CD1c-positive myeloid dendritic cell (primary cell): ENCODE data around the gene DRD4.
"Not testable (repeated sequence)": the region's sequence is repeated elsewhere in the genome, so short reads cannot be mapped to it uniquely, and the experiment has no call there.

Experiments
- DNase-seq: peaks from one replicate; pipeline ENCODE4 v3.0.0-alpha.2; 2016; ENCODE audit errors: extremely low spot score

The DRD4 gene

DNA sequence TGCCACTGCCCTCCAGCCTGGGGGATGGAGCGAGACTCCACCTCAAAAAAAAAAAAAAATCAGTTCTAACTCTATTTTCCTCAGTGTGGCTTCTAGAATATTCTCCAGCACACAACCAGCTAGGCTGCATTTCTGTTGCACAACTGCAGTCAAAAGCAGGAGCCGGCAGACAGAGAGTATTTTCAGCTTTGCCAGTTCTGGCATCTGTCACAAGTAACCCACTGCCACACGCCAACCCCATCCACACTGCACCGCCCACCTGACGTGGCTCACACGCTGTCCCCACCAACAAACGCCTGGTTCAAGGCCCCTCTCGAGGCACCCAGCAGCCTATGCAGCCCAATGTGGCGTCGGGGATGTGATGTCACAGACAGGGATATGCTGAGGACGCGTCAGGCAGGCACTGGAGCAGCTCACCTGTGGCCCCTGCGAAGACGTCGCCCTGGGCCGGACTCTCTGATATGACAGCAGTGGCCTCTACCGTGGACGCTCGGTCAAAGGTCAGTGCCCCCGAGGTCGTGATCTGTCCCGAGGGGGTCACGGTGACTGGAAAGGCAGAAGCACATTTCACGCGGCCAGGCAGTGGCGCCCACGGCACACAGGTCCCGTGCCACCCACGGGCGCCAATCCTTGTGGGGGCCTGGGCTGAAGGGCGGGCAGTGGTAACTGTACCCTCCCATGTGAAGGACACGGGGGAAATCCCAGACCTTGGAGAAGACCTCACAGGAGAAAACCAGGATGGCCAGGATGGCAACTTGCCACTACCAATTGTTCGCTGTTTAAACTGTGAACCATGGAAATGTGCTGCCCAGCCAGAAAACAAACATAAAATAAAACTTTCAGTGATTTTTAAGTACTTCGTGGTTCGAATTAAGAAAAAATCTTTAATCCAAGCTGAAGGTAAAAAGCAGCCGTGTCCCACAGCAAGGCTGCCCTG is 42.5 kb downstream of the DRD4 start:
- no peak for DNase-seq

DNA sequence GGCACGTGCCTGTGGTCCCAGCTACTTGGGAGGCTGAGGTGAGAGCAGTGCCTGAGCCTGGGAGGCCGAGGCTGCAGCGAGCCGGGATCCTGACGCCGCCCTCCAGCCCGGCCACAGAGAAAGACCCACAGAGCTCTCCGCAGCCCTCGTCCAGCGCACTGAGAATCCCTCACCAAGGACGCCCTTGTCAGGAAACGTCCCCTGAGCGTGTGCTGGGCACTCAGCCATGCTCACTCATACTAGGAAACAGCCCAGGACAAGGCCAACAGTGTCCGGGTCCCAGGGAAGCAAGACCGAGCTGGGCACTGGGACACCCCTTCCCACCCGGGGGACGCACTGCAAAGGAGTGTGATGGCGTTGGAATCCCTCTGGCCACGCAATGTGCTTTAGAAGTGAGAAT is 43.4 kb downstream of the DRD4 start:
- no peak for DNase-seq

DNA sequence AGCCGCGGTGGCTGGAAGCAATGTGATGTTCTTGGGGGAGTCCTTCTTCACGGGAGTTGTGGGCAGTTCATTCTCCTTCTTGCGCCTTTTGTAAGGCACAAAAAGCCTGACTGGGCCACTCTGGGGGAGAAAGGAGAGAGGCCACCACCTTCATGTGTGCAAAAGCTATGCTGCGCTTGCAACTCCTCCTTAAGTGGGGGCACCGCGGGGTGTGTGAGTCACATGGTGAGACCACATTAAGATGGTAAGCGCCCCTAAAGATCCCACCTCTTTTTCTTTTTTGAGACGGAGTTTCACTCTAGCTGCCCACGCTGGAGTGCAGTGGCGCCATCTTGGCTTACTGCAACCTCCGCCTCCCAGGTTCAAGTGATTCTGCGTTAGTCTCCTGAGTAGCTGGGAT is 43.9 kb downstream of the DRD4 start:
- DNase-seq, result no peak

DNA sequence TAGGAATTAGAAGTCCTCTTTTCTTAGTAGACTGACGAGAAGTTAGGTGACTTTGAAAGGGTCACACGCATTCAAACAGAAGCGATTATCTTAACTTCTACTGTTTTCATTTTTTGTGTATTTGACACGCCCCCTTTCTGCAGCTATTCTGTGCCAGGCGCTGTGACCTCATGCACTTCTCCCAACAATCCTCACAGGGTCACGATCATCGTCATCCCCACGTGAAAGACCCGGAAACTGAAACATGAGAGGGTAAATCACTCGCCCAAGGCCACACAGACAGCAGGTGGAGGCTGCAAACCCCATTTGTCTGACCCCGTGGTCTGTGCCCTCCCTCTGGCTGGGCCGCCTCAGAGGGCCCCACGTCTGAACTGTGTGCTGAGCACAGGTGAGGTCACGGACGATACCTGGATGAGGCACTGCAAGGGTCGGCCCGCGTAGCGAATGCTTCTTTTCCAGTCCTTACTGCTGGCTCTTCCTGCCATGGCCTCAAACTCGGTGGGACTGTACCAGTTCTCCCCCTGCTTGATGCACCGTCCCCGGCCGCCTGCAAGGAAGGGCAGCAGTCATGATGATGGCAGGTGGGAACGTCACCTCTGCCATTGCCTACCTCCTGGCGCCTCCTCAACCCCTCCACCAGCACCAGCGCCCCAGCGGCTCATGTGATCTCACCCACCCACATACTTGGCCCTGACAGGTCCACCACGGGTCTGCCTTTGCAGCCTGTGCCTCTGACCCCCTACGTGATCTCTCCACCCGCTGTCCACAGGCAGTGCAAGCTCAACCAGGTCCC is 49.6 kb downstream of the DRD4 start:
- DNase-seq, result no peak

DNA sequence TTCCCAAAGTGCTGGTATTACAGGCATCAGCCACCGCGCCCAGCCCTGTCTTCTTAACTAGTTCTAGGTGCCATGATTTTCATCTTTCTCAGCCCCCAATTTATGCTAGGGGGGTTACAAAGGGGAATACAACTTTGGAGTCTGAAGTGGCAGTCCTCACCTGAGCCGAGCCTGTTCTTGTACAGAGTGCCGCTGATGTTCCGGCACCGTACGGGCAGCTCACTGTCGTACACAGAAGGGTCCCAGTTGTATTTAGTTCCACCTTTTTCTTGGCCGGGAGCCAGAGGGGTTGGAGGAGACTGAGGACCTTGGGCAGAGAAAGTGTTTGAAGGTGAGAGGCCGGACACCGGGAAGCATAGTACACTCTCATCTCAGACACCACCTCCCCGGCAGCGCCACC is 50.7 kb downstream of the DRD4 start:
- no peak for DNase-seq

DNA sequence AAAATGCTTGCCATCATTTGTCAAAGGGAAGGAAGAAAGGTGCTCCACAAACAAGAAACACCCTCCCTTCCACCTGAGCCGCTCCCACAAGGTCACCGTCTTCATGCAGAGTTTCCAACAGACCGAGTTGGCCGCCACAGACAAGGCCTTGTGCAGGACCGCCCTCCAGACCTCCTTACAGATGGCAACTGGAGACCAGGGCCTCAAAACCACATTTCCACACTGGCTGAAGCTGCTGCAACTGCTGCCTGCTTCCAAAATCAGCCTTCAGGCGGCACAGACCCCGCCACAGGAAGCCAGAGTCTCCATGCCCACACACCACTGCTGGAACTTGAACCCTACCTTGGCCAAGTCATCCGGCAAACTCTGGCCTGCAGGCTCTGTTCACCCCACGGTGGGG is 51.6 kb downstream of the DRD4 start:
- no peak for DNase-seq

DNA sequence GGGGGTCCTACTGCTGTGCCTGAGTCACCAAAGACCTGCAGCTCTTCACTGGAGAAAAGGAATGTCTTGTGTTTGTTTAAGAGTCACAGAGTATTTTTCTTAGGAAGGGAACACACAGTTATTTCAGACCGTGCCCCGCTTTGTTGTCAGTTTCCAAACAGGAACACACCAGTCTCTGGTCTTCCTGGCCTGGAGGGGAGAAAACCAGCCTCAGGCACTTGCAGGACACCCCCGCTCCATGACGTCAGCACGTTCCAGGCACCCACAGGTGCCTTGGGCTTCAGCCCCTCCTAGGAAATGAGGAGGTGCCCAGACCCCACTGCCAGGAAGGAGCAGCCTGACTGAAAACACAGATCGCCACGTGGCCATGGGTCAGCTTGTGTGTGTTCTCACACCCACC is 52.6 kb downstream of the DRD4 start:
- no peak for DNase-seq

DNA sequence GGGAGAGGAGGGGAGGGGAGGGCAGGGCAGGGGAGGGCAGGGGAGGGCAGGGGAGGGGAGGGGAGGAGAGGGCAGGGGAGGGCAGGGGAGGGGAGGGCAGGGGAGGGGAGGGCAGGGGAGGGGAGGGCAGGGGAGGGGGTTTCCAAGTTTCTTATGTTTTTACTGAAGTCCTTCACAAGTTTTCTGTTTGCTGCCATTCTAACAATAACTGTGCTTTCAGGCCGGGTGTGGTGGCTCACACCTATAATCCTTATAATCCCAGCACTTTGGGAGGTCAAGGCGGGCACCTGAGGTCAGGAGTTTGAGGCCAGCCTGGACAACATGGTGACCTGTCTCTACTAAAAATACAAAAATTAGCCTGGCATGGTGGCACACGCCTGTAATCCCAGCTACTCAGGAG is 53.2 kb downstream of the DRD4 start:
- not testable (repeated sequence) for DNase-seq
